HG03103 (cell line): ENCODE results near the gene PRKCI.
A peak's percentile ranks its signal among the peaks of the same experiment; 100 is the strongest.
"Not testable (repeated sequence)": the region's sequence is repeated elsewhere in the genome, so short reads cannot be mapped to it uniquely, and the experiment has no call there.

Experiments
- ATAC-seq: cut with Tn5 transposase; IDR thresholded peaks from one replicate; pipeline ENCODE4 v1.9.1; 2021; ENCODE audit warnings: low read depth; ENCODE audit not compliant: unreplicated experiment

Gene PRKCI

GRCh38 chr3:170222647-170223541 is 670 bp downstream of the PRKCI start:
- ATAC-seq = peak; percentile 21

GRCh38 chr3:170225166-170225565 is 2.9 kb downstream of the PRKCI start:
- ATAC-seq = no peak

- no peak for ATAC-seq
Observed at GRCh38 chr3:170226426-170226960, 4.3 kb downstream of the PRKCI start.

- ATAC-seq = no peak
Observed at GRCh38 chr3:170228093-170228766, 6.0 kb downstream of the PRKCI start.

- no peak for ATAC-seq
Observed at GRCh38 chr3:170232266-170232665, 10.0 kb downstream of the PRKCI start.

- ATAC-seq = no peak
Observed at GRCh38 chr3:170233530-170233929, 11.3 kb downstream of the PRKCI start.

GRCh38 chr3:170240142-170240541 is 17.9 kb downstream of the PRKCI start:
- no peak for ATAC-seq

GRCh38 chr3:170240671-170241070 is 18.4 kb downstream of the PRKCI start:
- no peak for ATAC-seq

- no peak for ATAC-seq
Observed at GRCh38 chr3:170244576-170244975, 22.4 kb downstream of the PRKCI start.

- ATAC-seq = no peak
Observed at GRCh38 chr3:170247875-170248274, 25.7 kb downstream of the PRKCI start.

- no peak for ATAC-seq
Observed at GRCh38 chr3:170256597-170256996, 34.4 kb downstream of the PRKCI start.

- peak; percentile 56 for ATAC-seq
Observed at GRCh38 chr3:170257145-170257544, 34.9 kb downstream of the PRKCI start.

- ATAC-seq = no peak
Observed at GRCh38 chr3:170258105-170258487, 35.9 kb downstream of the PRKCI start.

GRCh38 chr3:170259907-170260306 is 37.7 kb downstream of the PRKCI start:
- ATAC-seq = no peak

GRCh38 chr3:170267793-170268192 is 45.6 kb downstream of the PRKCI start:
- no peak for ATAC-seq

GRCh38 chr3:170269673-170270254 is 47.5 kb downstream of the PRKCI start:
- ATAC-seq = not testable (repeated sequence)

- no peak for ATAC-seq
Observed at GRCh38 chr3:170270282-170270881, 48.2 kb downstream of the PRKCI start.

- no peak for ATAC-seq
Observed at GRCh38 chr3:170274641-170275040, 52.4 kb downstream of the PRKCI start.

GRCh38 chr3:170275832-170276231 is 53.6 kb downstream of the PRKCI start:
- no peak for ATAC-seq

- not testable (repeated sequence) for ATAC-seq
Observed at GRCh38 chr3:170277311-170277710, 55.1 kb downstream of the PRKCI start.
